ENCODE measurements around the gene CCDC91.

GRCh38 chr12:28456934-28457710, 266.9 kb downstream of the CCDC91 start:
- TF ChIP-seq CTCF (IDR thresholded peaks at IDR 0.05) (no peak), POLR2A (IDR thresholded peaks at IDR 0.05) (no peak)
